Activated CD8-positive, alpha-beta memory T cell treated with anti-CD3 and anti-CD28 coated beads for 36 hours (primary cell): ENCODE results near the gene FBP2. TPM values are rescaled to one million over a fixed set of nuclear protein-coding genes. Genes with fewer than 3 reads are reported as not detected.
"Not testable (repeated sequence)": the region's sequence is repeated elsewhere in the genome, so short reads cannot be mapped to it uniquely, and the experiment has no call there.

Experiments used
- CTCF ChIA-PET: fragments of 350-600 bp; sonication (Branson Sonifier 250); formaldehyde crosslinking; loops from one replicate; lab custom pipeline; 2021; ENCODE audit warnings: antibody characterized with exemption; lab: Charles Lee
- POLR2A ChIA-PET: fragments of 350-600 bp; sonication (Branson Sonifier 250); formaldehyde crosslinking; loops from one replicate; lab custom pipeline; 2021; ENCODE audit warnings: antibody characterized with exemption; lab: Charles Lee
- total RNA-seq, 2 experiments: library from RNA; stranded (reverse); gene quantifications; one replicate each; pipeline ENCODE4 v1.2.3, GENCODE V29; 2021

The FBP2 gene
- total RNA-seq, 2 experiments from 2014 or later: not detected

DNA sequence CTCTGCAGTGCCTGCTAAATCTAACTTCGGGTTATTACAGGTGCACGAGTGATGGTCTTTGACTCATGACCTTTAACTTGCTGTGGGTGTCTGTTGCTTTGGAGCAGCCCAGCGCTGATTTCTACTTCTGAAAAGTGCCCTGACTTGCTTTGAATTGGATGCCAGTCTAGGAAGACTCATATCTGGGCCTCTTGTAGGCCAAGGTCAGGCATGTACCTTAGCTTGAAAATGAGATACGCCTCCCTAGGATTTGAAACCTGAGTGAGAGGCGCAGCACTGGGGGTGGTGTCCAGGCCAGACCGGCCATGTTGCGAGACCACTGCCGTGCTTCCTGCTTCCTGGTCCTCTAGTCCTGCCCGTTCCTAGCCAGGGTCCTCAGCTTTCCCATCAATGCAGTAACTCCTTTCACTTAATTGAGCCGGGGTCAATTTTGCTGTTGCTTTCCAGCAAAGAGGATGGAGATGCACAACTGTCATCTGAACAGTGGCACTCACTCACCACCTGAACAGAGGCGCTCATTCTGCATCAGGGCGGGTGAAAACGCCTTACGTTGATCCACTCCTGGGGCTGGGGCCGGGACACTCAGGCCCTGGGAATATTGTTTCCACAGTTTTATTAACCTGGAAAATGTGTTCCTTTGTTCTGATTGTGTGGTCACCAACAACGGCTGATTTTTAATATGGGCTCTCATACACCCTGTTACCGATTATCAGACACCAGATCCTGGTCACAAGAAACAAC, 24.5 kb downstream of the FBP2 start:
- CTCF ChIA-PET: no interaction called here
- POLR2A ChIA-PET: no interaction called here

DNA sequence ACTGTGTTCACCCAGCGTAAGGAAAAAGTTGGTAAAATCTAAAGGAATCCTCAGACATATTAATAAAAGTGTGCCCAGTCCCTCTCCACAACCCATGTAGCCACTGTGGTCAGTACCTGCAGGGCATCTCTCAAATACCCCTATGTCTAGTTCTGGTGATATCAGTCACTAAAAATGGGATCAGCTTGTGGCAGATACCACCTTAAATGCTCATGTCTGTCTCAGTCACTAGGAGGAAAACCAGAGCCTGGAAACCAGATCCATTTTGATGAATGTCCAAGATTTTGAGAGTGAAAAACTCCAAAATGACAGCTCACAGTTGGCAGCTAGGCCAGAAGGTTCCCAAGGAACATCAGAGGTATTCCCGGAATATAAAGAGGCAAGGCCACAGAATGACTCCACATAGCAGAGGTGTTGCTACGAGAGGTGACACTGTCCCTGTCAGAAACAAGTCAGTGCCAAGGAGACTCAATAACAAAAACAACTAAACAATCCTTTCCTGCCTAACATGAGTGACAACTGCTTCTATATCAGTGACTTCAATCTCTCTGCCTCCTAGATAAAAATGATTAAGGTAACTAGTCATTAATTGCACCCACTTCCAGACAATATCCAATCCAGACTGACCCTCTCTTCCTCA, 25.3 kb downstream of the FBP2 start:
- CTCF ChIA-PET: no interaction called here
- POLR2A ChIA-PET: no interaction called here

DNA sequence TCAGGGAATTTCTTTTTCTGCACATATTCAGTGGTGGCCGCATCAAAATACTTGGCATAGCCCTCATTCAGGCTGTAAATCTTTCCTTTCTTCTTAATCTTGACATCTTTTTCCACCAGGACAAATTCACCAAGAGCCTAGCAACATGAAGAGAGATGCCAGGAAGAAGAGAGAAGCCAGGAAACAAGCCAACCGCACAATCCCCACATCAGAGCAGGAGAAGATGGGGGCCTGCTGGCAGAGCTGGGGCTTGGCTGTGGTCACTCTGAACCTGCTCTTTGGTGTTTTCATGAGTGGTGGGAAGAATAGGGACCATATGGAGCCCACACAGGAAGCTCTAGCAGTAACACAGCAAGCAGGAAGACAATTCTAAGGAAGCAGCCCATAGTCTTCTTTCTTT, 26.4 kb downstream of the FBP2 start:
- POLR2A ChIA-PET: no interaction called here
- CTCF ChIA-PET: no interaction called here

DNA sequence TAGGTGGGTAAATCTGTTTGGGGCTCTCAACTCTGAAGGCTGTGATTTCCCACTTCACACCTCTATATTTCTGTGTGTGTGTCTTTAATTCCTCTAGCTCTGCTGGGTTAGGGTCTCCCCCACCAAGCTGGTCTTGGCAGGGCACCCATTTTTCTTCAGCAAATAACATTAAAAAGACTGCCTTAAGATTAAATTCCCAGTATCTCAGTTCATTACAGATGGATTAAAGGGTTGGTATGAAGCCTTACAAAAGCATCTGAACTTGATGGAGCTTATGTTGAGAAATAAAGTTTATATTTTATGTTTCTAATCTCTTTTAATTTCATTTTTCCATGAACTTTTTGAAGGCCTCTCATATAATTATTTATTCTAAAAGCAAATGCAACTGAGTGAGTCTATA, 27.1 kb downstream of the FBP2 start:
- ChIA-PET CTCF (no interaction called here), POLR2A (no interaction called here)

DNA sequence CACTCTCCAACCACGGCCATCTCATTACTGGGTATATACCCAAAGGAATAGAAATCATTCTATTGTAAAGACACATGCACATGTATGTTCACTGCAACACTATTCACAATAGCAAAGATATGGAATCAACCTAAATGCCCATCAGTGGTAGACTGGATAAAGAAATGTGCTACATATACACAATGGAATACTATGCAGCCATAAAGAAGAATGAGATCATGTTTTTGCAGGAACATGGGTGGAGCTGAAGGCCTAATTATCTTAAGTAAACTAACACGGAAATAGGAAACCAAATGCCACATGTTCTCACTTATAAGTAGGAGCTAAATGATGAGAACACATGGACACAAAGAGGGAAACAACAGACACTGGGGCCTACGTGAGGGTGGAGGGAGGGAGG, 29.3 kb downstream of the FBP2 start:
- POLR2A ChIA-PET, CTCF ChIA-PET: not testable (repeated sequence)

DNA sequence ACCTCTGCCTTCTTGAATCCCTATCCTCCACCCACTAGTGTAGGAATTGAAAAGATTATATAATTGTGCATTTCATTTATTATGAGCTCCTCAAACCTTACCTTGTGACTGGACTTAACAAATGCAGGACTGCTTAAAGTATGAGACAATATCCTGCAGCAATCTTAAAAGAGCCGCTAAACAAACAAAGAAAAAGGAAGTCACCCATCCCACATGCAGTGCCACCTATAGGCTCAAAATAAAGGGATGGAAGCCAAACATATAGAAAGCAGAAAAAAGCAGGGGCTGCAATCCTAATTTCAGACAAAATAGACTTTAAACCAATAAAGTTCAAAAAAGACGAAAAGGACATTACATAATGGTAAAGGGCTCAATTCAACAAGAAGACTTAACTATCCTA, 30.1 kb downstream of the FBP2 start:
- ChIA-PET CTCF (no interaction called here), POLR2A (no interaction called here)

DNA sequence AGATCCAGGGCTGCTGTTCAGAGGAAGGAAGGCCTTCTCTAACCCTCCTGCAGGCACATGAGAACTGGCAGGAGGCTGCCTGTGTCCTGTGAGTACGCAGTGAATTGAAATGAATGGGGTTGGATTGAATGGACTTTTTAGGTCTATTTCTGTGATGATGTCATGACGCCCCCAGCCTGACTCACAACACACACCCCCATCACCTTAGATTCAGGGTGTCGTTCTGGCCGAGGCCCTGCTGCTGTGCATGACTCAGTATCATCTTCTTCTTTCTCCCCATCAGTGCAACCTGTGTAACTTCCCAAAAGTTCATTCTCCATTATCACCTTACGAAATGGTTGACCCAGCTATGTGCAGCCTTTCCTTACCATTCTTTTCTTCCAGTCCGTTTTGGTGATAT, 33.4 kb downstream of the FBP2 start:
- ChIA-PET POLR2A (no interaction called here), CTCF (no interaction called here)

DNA sequence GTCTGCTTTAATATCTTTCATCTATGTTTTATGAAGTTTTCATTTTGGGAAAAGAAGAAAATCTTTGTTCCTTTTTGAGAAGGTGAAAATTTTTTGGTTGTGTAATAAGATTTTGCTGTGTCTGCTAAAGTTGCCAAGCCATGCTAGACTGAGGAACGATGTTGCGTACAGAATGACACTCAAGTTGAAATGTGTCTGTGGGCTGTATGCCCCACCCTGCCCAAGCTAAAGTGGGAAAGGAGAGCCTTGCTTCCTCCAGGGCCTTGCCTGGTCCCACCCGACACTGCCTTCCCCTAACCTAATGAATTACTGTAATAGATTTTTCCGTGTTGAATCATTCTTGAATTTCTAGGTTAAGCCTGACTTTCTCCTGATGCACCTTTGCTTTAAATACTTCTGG, 36.2 kb downstream of the FBP2 start:
- POLR2A ChIA-PET: no interaction called here

DNA sequence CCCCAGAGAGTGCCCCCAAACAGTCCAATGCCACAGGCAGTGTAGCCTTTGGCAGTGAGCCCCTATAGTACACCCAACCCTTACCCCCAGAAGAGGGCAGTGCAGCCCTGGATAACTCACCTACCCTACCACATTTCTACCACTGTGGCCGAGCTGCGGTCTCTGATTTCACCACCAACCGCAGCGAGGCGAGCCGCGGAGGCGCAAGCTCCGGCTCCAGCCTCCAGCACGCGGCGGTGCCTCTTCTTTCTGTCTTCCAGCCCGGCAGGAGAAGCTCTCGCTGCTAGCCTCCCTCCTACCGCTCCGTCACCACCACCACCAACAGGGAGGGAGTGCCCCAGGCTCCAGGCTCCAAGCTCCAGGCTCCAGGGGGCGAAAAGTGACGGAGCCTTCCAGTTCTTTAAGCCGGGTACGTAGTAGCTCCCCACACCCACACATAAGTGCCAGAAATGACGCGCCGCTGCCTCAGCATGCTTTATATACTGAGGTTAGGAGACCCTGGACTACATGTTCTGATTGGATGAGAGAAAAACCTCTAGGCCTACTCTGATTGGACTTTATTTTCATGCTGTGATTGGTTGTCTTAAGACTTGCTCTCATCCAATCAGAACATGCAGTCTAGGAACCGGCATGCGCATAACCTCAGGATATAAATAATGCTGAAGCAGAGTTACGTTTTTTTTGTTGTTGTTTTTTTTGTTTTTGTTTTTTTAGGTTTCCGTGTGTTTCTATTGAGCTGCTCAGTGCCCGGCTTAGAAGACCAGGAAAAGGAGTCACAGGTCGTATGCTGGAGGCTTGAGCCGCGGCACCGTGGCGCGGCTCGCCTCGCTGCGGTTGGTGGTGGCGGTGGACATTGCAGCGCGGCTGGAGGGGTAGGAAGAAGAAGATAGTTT, 38.9 kb downstream of the FBP2 start, which contains the start of gene PCAT7:
Gene PCAT7, plus strand, starts transcription at position 645 of the 893 bp plus-strand sequence.
- POLR2A ChIA-PET: interaction anchor here (0.6 kb wide), 1 partner anchor 149 kb away, joined by 4 read pairs; no protein-coding TSS in a partner anchor
- CTCF ChIA-PET: interaction anchor here (0.7 kb wide), 1 partner anchor 574 kb away, joined by 3 read pairs; no protein-coding TSS in a partner anchor

More for the DNA sequence above, 36.2 kb downstream of the FBP2 start:
- CTCF ChIA-PET: no interaction called here

DNA sequence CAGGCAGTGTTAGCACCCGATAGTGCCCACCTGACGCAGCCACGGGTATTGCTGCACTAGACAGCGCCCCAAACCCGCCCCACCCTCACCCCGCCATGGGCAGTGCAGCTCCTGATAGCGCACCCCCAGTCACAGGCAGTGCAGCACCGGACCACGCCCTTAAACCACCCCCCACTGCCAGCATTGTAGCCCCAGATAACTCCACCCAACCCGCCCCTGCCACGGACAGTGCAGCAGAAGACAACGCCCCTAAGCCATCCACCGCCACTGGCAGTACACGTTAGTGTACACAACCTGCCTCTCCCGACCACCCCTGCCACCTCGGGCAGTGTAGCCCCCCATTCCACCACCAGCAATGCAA, 39.6 kb downstream of the FBP2 start:
- ChIA-PET CTCF (interaction anchor here (0.6 to 0.7 kb wide), 2 partner anchors 47 to 575 kb away, joined by 3 to 4 read pairs; no protein-coding TSS in a partner anchor), POLR2A (no interaction called here)

DNA sequence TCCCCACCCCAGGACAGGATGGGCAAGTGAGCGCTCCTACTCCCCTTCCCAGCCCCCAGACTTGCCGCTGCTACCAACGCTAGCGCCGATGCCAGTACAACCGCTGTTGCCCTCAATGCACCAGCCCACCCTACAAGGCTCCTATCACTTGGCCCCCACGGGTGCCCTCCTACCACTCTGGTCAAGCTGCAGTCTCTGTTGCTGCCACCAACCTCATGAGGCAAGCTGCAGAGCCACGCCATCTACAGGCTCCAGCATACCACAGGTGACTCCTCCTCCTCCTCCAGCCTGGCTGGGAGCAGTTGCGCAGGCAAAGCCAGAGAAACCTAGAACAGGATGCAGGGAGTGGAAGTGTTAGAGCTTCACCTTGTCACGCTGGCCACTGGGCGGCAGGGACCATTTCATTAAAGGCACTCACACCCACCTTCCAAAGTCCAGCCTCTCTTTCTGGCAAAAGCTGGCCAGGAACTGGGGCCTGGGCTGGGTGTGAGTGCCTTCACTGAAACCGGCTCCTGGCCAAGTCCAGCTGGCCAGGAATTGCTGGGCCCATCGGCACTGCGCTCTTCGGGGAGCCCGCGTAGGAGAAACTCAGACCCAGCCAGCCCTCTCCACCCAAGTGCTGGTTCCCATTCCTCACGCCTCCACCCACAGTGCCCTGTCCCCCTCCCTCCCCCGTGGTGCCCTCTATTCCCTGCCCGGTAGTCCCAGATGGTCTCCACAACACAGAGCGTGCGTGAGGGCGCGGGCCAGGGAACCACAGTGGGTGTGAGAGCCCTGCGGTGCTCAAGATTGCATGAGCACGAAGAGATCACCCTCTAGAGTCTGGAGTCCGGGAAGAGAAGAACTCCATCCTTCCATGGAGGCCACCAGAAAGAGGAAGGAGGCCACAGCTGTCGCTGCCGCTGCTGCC, 40.3 kb downstream of the FBP2 start:
- ChIA-PET POLR2A (no interaction called here), CTCF (interaction anchor here (0.6 kb wide), 1 partner anchor 48 kb away, joined by 4 read pairs; no protein-coding TSS in a partner anchor)

DNA sequence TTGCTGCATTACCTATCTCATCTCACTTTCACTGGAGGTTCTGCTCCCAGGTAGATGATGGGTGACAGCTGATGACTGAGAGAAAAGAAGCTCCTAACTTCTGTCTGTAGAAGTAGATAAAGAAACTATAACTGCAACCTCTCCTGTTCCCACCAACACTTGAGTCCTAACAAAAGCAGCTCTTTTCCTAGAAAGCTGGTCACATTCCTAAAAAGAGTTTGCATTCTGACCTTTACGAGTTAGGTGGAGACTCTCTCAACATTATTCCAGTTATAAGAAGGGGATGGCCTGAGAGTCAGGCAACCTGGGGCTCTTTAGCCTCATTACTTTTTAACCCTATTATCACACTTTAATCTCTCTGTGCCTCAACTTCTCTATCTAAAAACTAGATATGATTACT, 47.7 kb downstream of the FBP2 start:
- ChIA-PET CTCF (no interaction called here), POLR2A (no interaction called here)

DNA sequence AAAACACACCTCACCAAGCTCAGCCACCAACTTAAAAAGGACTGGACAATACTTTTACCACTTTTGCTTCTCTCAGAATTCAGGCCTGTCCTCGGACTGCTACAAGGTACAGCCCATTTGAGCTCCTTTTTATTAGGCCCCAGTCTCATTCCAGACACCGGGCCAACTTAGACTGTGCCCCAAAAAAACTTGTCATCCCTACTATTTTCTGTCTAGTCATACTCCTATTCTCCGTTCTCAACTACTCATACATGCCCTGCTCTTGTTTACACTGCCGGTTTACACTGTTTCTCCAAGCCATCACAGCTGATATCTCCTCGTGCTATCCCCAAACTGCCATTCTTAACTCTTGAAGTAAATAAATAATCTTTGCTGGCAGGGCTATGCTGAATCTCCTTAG, 49.3 kb downstream of the FBP2 start:
- CTCF ChIA-PET, POLR2A ChIA-PET: not testable (repeated sequence)

DNA sequence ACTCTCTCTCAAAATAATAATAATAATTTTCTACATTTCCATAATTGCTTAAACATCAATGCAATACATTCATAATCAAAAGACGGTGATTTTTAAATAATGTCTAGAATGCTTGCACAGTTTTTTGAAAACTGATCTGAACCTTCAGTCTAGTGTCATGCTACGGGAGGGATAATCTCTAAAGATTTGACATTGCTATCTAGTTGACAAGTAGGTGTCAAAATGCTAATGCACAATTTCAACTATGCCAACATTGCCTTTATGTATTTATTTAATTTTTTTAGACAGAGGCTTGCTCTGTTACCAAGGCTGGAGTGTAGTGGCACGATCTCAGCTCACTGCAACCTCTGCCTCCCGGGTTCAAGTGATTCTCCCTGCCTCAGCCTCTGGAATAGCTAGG, 54.7 kb downstream of the FBP2 start:
- ChIA-PET POLR2A (no interaction called here), CTCF (no interaction called here)

DNA sequence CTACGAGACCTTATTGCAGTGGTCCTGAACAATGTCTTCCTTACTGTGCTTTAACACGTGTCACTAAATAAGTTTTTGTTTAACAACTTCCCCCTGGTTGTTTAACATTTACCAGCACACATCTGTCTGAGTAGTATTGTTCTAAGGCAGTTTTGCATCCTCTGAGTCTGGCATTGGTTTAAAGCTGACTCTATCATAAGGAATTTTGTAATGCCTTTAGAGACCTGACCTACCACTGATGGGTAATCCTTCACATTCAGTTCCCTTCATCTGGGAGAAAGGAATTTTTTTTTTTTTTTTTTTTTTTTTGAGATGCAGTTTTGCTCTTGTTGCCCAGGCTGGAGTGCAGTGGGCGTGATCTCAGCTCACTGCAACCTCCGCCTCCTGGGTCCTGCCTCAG, 58.7 kb downstream of the FBP2 start:
- ChIA-PET CTCF (no interaction called here), POLR2A (no interaction called here)

DNA sequence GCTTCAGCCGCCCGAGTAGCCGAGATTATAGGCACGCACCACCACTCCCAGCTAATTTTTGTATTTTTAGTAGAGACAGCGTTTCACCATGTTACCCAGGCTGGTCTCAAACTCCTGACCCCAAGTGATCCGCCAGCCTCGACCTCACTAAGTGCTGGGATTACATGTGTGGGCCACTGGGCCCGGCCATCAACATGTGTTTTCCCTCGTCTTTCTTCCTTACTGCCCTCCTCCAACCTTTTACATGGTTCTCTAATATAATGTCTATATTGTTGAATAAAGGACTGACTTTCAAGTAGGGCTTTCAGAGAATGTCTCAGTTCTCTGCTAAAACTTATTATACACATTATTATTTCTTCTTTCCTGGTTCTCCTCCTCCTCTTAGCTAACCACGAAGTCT, 60.0 kb downstream of the FBP2 start:
- ChIA-PET CTCF (no interaction called here), POLR2A (no interaction called here)

DNA sequence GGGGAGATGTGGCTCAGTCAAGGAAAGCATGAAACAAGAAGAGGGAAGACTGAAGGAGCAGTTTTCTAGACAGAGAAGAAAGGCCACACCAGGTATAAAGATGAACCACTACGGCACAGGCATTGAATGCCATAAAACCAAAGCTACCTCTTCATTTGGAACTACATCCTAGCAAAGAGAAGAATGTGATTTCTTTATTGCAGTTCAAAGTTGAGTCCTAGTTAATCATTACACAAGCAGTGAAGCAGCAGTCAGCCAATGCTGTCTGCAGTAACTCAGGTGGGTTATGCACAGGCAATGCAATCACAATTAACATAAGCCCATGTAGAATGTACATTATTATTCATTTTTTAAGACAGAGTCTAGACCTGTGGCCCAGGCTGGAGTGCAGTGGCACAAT, 60.5 kb downstream of the FBP2 start:
- ChIA-PET POLR2A (no interaction called here), CTCF (no interaction called here)

DNA sequence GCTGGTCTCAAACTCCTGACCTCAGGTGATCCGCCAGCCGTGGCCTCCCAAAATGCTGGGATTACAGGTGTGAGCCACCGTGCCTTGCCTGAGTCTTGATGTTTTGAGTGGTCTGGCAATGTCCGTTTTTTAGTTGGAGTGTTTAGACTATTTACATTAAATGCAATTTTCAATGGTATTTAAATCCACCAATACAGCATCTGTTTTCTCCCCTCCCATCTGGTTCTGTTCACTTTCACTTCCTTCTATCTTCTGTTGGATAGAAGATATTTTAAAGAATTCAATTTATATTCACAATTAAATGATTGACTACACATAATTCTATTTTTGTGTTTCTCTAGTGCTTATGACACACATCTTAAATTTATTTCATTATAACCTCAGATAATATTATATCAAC, 64.7 kb downstream of the FBP2 start:
- ChIA-PET POLR2A (no interaction called here), CTCF (no interaction called here)

DNA sequence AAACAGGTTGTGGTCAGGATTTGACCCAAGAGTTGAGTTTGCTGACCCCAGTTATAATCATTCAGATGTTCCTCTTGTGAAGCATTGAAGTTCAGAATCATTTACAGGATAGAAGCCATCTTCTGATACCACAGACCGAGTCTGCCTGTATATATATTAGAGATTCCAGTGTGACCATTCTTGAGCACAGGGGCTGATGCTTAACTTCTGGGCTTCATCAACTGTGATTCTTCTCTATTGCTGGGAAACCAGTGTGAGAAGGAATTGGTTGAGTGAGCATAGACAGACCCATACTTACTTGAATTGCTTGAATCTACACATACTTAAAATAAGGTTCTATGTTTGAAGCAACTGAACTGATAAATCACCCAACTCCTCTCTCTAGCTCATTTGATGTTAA, 66.7 kb downstream of the FBP2 start:
- POLR2A ChIA-PET: no interaction called here

More for the DNA sequence above, 66.7 kb downstream of the FBP2 start:
- CTCF ChIA-PET: no interaction called here
